HG03571 (cell line): Measurements from ENCODE around the gene SPTB.

Experiments used
- ATAC-seq: cut with Tn5 transposase; IDR thresholded peaks from one replicate; pipeline ENCODE4 v1.9.1; 2021; ENCODE audit not compliant: unreplicated experiment

SPTB gene

DNA sequence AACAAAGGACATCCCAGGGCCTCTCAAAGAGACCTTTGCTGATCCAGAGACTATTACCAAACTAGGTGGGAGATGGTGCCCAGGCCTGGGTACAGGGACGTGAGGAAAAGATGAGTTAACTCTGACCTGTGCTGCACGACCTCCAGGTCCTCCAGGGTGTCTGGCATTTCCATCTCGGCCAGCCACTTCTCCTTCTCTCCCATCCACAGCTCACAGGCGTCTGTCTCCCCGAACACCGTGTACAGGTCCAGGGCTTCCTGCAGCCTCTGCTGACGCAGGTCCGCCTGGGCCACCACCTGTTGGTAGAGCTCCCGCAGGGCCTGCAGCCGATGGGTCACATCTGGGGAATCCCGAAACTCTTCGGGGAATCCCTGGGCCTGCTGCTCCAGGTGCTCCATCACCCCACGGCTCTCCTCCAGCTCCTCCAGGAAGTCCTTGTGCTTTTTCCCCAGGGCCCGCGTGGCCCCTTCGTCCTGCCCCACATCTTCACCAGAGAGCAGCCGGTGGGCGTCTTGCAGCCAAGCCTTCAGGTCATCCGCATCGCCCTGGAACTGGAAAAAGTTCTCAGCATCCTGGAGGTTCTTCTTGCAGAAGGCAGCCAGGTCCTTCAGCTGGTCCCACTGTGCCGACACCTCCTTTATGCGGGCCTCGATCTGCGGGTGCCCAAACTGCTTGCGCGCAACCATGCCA lies 86.7 kb downstream of the SPTB start:
- ATAC-seq = no peak

DNA sequence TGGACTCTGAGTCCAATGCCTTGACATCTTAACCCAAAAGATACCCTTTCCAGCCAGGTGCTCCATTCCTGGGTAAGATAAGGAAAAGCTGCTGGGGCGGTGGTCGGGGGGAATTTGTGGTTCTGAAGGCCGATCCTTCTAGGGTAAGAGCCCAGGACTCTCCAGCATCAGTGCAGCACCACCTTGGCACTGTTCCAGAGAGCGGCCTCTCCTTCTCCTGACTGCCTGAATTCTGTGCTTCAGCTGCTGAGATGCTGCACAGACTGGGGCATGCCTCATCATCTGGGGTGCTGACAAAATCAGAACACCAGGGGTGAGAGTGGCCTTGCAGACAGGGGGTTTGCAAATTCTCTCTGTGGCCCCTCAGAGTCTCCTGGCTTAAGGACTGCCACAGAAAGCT lies 87.5 kb downstream of the SPTB start:
- ATAC-seq = no peak

DNA sequence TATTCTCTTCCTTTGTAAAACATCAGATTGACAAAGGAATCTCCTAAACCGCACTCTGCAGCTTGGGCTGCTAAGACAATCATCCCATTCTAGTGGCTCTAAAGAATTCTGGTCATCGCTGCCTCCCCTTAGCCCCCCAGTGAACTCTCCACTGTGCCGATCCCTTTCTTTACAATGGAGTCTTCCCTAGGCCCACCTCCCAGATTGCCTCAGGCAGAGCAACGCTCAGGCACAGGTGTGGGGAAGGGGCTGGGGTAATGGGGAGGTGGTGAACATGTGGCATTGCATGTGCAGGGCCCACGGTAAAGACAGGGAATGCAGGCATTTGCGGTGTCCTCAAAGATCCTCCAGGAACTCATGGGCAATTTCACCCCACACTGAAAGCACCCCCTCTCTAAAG lies 89.2 kb downstream of the SPTB start:
- ATAC-seq = no peak

DNA sequence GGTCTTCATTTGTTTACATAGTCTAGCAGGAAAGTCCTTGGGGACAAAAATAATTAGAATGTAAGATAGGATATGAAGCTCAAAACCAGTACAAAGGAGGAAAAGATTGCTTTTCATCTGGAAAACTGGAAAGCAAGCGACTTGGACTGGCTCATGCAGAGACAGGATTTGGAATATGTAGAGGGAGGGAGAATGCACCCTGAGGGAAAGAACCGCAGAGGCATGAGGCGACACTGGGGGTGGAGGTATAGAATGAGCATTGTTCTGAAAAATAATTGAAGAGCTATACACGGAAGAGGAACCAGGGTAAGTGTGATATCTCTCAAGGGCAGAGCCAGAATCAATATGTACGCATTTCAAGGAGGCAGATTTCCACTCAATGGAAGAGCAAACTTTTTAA lies 90.0 kb downstream of the SPTB start:
- no peak for ATAC-seq

DNA sequence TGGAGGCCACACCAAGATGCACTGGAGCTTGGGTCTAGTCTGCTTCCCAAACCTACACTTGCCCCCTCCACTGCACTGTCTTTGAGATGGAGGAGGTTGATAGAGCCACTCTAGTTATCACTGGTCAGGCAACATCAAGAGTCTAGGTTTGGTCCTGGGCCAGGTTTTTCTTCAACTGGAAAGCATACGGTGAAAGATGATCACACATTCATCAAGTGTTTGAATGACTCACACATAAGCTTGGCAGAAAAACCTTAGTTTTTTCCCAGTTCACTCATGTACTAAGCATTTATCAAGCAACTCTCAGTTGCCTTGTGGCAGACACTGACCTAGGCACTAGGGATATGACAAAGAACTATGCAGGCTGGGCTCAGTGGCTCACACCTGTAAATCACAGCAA lies 91.0 kb downstream of the SPTB start:
- ATAC-seq = no peak

DNA sequence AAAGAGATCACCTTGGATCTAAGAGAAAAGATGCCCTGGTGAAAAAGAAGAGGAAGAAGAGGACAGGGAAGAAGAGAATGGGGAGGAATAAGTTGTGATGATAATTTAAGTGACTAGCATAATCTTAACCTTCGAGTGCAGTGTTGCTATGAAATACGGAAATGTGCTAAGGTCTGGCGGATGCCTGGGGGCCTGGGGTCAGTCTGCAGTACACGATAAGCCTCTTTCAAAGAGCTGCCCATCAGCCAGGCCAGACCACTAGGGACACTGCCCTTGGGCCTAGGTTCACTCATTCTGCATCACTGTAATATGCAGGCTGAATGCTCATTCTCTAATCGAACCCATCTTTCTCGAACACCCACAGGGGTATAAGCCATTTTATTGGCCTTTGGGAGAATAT lies 92.1 kb downstream of the SPTB start:
- no peak for ATAC-seq

DNA sequence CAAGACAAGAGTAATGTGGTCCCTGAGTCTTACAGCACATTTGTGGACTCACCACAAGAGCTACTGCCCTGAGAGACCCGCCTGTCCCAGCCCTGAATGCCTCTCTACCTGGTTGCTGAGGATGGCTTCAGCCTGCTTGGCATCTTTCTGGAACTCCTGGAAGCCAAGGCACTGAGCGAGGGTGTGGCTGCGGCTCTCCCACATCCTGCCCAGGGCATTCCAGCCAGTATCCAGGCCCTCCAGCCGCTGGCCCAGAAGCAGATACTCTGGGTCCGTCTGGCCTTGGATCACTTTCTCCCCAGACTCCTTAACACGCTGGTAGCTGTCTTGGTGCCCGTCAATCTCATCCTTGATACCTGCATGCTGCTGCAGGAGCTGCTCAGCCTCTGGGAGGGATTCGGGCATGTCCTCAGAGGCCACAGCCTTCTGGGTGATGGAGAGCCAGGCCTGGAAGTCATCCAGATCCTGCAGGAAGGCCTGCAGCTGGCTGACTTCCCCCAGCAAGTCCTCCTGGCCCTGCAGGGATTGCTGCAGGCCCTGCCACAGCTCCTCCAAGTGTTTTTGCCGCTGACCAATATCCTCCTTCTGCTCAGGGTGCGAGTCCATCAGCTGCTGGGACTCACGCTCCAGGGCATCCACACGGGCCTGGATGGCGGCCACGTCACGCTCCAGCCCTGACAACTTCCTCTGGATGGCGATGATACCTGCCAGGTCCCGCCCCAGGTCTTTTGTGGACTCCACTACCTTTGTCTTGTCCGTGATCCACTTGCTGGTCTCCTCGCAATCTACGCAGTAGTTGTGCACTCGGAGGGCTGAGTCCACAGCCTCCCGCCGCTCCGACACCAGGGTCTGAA lies 93.2 kb downstream of the SPTB start:
- ATAC-seq = no peak

DNA sequence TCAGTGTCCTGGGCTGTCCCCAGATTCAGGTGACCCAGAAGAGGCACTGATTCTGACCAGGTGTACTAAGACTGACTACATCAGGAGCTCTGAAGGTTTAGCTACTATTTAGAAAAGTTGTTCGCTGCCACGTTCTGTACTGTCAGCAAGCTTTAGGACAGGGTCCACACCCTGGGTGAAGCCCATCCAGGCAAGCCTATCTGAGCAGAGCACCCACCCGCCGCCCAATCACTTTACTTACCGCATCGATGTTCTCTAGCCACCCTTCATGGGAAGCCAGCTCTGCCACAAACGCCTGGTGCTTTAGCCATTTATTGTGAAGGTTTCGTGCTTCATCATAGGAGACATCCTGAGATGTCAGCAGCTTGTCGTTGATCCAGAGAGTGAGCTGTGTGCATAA lies 95.7 kb downstream of the SPTB start:
- ATAC-seq = no peak

DNA sequence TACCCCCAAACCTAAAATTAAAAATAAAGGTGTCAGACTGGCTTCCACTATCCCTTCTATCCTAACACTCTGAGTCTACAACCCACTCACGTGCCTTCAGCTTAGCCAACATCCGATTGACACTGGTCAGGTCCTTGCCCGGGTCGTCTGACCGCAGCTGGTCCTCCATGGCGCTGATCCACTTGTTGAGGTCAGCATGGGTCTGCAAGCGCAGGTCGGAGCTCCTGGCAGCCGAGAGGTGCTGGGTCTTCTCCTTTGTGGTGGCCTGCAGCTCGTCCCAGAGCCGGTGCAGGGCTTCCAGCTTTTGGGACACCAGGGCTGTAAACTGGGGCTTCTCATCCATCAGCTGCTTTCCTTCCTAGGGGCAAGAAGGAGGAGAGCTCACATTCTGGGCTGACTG lies 97.5 kb downstream of the SPTB start:
- no peak for ATAC-seq

DNA sequence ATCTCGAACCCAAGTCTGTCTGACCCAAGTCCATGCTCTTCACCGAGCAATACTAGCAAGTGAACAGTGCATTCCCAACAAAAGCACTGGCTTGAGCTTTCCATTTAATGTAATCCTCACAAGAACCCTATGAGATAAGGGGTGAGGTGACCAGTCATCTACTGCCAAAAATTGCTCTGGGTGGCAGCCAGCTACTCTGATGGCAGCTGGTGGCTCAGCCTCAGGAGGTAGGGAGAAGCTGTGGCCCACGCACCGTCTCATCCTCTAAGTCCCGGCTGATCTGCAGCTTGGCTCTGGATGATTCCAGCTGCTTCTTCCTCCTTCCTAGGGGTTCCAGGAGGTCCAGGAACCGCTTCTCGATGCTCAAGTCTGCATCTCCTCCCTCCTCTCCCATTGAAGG lies 100.2 kb downstream of the SPTB start:
- no peak for ATAC-seq

DNA sequence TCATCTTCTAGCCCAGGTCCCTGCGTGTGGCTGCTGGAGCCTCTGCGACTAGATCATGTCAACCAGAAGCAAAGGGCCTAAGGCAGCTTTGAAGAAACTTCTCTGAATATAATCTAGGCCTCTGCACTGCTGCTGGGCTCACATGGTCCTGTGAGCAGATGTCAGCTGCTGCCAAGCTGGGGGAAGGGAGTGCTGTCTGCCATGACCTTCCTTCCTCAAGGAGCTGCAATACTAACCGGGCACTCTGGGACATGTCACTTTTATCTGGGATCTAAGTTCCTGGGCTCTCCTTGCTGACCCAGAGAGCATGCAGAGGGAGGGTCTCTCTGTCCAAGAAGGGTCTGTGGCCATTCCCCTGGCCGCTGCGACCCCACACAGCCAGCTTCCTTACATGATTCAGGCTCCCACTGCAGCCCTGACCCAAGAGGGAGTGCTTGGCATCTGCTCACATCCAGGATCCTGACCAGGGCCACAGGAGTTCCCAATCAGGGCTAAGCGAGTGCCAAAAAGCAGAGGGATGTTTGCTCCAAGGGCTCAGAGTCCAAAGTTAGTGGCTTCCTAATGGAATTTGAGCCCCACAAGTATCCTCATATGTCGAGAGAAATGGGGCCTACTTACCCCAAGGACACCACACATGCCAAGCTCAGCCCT lies 101.5 kb downstream of the SPTB start:
- no peak for ATAC-seq

DNA sequence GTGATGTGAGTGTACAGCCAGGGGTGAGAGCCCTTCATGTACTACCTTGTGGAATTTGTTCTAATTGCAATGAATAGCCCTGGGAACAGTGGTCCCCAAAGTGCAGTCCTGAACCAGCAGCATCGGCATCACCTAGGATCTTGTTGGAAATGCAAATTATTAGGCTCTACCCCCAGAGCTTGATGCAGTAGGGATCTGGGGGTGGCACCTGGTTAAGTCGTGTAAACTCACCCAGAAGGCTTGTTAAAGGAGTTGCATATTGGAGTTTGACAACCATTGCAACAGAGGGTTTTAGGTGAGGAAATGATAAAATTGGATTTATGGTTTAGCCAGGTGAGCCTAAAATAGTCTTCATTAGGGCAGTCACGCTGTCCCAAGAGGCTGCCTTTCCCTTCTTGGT lies 102.2 kb downstream of the SPTB start:
- no peak for ATAC-seq

DNA sequence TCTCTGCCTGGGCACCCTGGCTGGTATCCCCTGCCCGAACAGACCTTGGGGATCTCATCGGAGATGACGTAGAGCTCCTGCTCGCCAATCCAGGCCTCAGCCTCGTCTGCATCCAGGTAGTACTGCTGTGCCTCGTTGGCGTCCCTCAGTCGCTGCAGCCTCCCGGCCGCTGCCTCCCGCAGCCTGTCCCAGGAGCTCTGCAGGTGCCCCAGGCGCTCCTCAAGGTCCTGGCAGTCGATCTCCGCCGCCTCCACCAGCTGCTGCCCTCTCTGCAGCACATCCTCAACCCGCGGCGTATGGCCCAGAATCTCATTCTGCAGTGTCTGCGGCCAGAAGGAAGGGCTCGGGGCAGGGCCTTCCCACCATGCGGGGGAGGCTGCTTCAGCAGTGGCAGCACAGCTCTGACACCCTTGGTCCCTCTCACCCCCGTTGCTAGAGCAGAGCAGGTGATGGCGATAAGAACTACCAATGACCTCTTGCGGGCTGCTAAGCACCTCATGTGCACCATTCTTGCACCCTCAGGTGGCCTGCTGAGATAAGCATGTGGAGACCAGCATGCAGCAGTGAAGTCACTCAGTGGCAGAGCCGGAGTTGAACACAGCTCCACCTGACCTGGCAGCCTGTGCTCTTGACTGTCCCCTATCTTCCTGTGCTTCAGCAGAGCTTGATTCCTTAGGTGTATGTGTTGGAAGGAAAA lies 104.5 kb downstream of the SPTB start:
- ATAC-seq = no peak

DNA sequence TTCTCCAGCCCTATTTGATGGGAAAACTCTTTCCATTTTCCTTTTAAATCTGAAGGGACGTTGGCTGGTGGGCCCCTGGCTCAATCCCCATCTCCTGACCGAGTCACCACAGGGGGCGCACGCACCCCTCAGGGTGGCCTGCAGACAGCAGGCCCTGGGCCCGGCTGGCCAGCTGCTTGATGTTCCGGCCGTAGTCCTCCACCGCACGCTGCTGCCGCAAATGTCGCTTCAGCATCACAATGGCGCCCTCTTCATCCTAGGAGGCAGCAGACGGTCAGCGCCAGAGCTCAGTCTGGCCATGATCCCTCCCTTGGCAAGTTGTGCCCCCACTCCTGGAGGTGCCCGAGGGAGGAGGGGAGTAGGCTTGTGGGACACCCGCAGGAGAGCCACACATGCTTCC lies 105.4 kb downstream of the SPTB start:
- ATAC-seq = no peak

DNA sequence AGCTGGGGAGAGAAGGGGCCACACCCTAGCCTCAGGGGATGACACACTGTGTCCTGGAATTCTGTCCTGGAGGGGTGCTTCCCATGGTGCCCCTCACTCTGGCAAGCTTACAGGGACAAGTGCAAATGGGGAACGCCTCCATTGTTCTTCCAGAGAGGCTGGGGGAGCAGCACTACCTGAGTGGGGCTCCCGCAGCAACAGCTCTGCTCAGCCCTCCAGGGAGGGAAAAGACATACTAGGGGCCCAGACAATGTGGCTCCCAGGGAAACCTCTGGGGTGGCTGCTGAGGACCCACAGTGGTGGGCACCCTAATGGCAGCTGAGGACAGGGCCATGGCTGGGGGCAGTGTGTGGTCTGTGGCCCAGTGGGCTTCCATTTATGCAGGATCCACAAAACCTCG lies 106.1 kb downstream of the SPTB start:
- no peak for ATAC-seq

DNA sequence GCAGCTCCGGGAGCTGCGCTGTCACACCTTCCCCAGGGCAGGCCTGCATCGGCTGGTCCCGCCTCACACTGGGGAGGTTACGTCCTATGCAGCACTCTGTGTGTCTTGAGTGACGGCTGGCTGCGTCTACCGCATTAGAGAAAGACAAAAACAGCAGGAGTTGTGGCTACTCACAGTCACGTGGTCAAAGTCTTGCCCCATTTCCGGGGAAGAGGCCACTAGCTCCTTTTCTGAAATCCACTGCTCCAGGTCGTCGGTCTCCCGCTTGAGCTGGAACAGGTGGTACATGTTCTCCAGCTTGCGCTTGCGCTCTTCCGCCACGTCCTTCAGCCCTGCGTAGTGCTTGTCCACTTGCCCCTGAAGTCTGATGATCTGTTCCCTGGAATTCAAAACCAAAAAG lies 106.7 kb downstream of the SPTB start:
- no peak for ATAC-seq

DNA sequence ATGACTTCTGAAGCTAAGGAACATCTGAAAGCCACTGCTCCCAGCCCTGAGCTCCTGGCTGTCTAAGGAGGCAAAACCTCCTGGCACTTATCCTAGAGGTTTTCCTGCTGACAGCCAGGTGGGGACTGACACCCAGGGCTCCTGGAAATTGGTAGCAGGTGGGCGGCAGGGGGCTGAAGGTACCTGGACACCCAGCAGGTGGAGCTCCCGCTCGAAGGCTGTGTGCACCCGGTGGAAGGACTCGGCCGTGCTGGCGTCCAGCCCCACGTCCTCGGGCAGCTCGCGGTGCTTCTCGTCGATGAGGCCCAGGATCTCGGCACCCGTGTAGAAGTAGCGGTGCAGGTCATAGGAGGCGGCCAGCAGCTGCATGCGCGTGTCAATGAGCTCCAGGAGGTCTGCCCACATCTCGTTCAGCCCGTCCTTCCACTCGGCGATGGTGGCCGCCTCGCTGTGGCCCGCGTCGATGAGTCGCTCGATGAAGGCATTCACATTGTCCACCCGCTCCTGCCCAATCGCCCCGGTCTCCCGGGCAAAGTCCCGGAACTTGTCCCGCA lies 107.2 kb downstream of the SPTB start:
- no peak for ATAC-seq

DNA sequence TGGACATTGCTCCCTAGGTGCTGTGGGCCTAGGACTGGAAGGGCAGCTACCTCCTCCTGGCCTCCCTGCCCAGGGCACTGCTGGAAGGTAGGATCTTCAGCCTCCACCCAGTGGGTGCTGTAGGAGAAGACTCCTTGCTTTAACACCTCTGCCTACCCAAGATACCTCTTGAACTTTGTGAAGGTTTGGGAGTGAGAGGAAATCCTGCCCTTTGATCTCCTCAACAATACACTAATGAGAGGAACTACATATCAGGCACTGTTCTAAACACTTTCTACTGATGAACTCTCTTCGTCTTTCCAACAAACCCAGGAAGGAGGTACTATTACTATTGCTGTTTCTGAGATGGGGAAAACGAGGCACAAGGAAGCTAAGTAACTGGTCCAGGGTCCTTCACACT lies 108.5 kb downstream of the SPTB start:
- no peak for ATAC-seq

DNA sequence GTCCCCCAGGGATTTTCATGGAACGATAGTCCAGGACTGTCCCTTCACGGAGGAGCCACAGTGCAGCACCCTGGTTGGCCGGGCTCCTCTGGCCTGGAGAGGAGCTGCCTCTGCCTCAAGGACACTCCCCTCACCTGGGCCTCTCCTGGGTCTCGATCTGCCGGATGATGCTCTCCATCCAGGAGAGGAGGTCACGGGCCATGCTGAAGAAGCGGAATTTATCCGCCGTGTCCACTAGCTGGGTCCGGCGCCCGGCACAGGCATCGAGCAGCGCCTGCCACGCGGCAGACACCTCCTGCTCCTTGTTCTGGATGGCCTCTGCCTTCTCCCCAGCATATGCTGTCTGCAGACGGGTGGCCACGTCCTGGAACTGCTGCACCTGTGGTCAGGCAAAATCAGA lies 109.0 kb downstream of the SPTB start:
- ATAC-seq = no peak

DNA sequence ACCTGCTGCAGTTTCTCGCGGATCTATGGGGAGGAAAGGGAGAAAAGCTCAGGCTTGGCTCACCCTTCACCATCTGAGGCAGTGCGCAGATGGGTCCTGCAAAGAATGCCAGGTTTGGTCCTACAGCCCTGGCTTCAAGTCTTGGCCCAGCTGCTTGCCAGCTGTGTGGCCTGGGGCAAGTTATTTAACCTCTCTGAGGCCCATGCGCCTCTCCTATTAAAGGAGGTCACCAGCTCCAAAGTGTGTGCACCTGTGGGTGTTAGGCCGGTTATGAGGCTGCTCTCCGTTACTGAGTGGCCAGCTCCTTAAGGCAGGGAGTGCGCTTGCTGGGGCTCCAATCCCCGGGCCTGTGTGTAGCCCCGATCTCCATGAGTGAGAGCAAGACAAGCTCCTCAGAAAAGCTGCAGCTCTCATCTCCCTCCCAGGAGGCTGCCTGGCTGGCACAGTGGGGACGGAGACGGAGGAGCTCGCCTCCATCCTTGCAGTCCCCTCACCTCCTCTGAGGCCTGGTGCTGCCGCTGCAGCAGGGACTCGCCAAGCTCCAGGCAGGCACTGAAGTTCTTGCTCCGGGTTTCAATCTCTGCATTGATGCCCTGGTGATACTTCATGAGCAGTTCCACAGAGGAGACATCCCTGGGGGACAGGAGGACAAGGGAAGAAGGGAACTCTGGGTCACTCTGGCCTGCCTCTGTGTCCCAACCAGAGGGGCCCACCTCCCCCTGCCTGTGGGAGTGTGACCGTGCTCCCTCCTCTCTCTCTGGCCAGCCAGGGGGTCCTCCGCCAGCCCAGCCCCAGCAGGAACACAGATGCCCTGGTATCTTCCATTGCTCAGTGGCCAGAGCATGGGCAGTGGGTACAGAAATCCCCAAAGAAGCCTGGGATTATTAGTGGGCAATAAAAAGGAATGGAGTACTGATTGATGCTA lies 110.3 kb downstream of the SPTB start:
- ATAC-seq = no peak
